AG04449 (cell line): ENCODE results near the gene PRRC2B.

Source experiments
- CTCF ChIA-PET: fragments of 350-600 bp; formaldehyde crosslinking; extraction: SDS; loops from one replicate; lab custom pipeline; 2021; ENCODE audit warnings: antibody characterized with exemption; lab: Yijun Ruan, JAX
- POLR2A ChIA-PET: fragments of 400-600, 350-600 bp; formaldehyde crosslinking; extraction: SDS; loops from one replicate; lab custom pipeline; 2020; ENCODE audit warnings: antibody characterized with exemption, inconsistent platforms; lab: Yijun Ruan, JAX
- DNase-seq: peaks from one replicate; pipeline ENCODE4 v3.0.0-alpha.2; 2010; ENCODE audit warnings: low read depth, low spot score
- H3K4me3 ChIP-seq: 2 replicates; pipeline ENCODE4 v1.5.1; 2011; ENCODE audit warnings: low read depth, mild to moderate bottlenecking, control low read depth, low read length
- CTCF ChIP-seq: IDR thresholded peaks from one replicate; pipeline ENCODE4 v1.5.1; 2011; ENCODE audit warnings: mild to moderate bottlenecking, moderate library complexity, low read length, control low read depth, inconsistent platforms; ENCODE audit not compliant: insufficient read depth; ENCODE audit errors: missing control alignments

PRRC2B gene

DNA sequence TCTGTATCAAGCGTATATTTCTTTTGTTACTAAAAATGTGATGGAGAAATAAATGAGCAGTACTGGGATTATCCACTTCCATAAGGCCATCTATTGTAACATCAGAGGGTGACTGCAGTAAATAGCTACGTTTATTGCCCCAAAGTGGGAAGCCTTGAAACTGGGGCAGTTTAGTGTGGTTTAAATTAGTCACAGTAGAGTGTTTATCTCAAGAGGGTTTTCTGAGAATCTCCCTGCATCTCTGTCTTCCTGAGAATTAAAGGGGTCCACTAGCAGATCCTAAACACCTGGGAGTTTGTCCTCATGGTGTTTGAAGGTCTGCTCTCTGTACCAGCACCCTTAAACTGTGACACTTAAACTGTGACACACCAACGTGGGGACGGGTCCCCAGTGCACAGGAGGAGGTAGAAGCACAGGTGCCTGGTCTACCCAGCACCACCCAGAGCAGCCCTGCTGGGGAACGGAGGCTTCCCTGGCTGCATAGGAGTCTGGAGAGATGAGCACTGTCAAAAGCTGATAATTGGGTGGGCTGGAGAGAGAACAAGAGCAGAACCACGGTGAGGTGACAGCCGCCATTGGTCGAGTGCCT, 25.2 kb downstream of the PRRC2B start:
- TF ChIP-seq CTCF: no peak
- CTCF ChIA-PET: interaction anchor here (1.1 to 1.7 kb wide), 2 partner anchors 13 to 69 kb away, joined by 4 to 6 read pairs; no protein-coding TSS in a partner anchor
- POLR2A ChIA-PET: interaction anchor here (1.5 kb wide), 1 partner anchor 14 kb away, joined by 3 read pairs; no protein-coding TSS in a partner anchor
- no peak overlapping the region for H3K4me3 ChIP-seq
- no peak for DNase-seq

DNA sequence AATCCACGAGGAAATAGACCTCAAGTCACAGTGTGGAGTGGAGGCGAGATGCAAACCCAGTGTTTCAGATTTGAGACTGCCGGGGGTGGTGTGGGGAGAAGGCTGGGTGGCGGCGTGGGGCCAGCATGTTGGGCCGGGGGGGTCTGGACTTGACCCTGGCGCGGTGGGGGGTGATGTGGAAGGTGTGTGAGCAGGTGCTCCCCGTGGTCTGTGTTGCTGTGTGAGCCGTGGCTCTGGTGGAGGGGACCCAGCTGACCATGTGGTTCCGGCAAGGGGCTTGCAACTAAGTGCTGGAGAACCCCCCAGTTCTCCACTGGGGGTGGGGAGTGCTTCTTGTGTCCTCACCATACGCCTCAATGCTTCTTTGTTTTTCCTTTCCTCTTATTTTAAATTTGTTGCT, 25.8 kb downstream of the PRRC2B start:
- TF ChIP-seq CTCF: no peak
- no peak for DNase-seq
- no peak overlapping the region for H3K4me3 ChIP-seq
- CTCF ChIA-PET: no interaction called here
- POLR2A ChIA-PET: no interaction called here

- H3K4me3 ChIP-seq: no peak overlapping the region
- CTCF ChIA-PET: interaction anchor here (1.0 kb wide), 2 partner anchors 8 to 55 kb away, joined by 3 read pairs; no protein-coding TSS in a partner anchor
- peak; percentile 12 for TF ChIP-seq CTCF
- POLR2A ChIA-PET: no interaction called here
- no peak for DNase-seq
These were observed 27.2 kb downstream of the PRRC2B start for GRCh38 chr9:131420980-131421624.

- no peak for DNase-seq
- POLR2A ChIA-PET: no interaction called here
- H3K4me3 ChIP-seq: no peak overlapping the region
- CTCF ChIA-PET: no interaction called here
- TF ChIP-seq CTCF: no peak
These were observed 27.8 kb downstream of the PRRC2B start for GRCh38 chr9:131421691-131422090.

DNA sequence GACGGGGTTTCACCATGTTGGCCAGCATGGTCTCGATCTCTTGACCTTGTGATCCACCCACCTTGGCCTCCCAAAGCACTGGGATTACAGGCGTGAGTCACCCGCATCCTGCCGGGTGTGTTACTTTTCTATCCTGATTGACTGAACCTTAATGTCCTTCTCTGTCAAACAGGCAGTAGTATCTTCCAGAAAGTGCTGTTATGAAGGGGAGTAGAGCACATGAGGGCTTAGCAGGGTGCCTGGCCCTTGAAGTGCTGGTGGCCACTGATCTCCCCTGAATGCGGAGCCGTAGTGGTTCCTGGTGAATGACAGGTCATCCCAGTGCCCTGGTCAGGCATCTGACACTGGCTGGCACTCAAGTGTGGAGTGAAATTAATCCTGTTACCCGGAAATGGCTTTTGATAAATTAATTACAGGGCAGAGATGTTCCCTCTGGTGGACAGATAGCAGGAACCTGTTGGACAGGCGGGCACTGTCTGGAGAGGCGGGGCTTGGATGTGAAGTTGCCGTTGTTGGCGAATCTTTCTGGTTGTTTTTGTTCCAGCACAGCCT, 28.4 kb downstream of the PRRC2B start:
- POLR2A ChIA-PET: no interaction called here
- CTCF ChIA-PET: interaction anchor here (1.3 to 1.4 kb wide), 2 partner anchors 10 to 11 kb away, joined by 4 to 5 read pairs; no protein-coding TSS in a partner anchor
- no peak for TF ChIP-seq CTCF
- H3K4me3 ChIP-seq: no peak overlapping the region
- no peak for DNase-seq

GRCh38 chr9:131423171-131423581, 29.3 kb downstream of the PRRC2B start:
- peak overlapping the region; percentile 13; the same call in 1 of the 2 replicates for H3K4me3 ChIP-seq
- CTCF ChIA-PET: interaction anchor here (1.3 to 2.3 kb wide), 3 partner anchors 10 to 15 kb away, joined by 4 to 6 read pairs (median 5); no protein-coding TSS in a partner anchor
- POLR2A ChIA-PET: interaction anchor here (0.5 to 0.6 kb wide), 2 partner anchors 24 to 1139 kb away, joined by 3 read pairs; no protein-coding TSS in a partner anchor
- peak; percentile 49 for DNase-seq
- no peak for TF ChIP-seq CTCF
